ENCODE measurements around the gene SSX5.
"Not testable (repeated sequence)": the region's sequence is repeated elsewhere in the genome, so short reads cannot be mapped to it uniquely, and the experiment has no call there.

Gene SSX5

DNA sequence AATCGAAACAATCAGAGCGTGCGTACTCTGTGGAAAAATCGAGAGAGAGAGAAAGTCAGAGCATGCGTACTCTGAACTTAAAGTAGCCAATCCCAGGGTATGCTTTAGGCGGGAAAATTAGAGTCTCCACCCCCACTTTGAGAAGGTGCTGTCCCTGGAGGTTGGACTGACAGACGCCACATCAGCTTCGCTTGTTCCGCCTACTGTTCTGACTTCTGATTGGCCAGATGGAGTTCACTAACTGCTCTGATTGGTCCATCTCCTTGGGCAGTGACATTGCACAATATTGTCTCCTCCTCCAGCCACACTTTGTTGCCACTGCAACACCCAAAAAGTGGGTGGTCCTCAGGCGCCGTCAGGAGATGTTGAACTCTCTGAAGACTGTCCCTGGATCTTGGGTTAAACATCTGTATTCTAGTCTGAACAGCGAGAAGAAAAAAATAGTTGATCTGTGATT lies at the start of gene SSX5:
TSS of gene SSX5 (minus strand) at position 51 of the 457 bp plus-strand sequence. CDS start 1,437 bp downstream, outside the sequence.
- no peak for DNase-seq

- not testable (repeated sequence) for DNase-seq
Measured at GRCh38 chrX:48224196-48224595, 27.6 kb upstream of the SSX5 start.

- DNase-seq: not testable (repeated sequence)
Measured at GRCh38 chrX:48214341-48214740, 17.7 kb upstream of the SSX5 start.

- DNase-seq: not testable (repeated sequence)
Measured at GRCh38 chrX:48190024-48190423, 6.6 kb downstream of the SSX5 start.

GRCh38 chrX:48181882-48182281 lies 14.7 kb downstream of the SSX5 start:
- DNase-seq: not testable (repeated sequence)

DNA sequence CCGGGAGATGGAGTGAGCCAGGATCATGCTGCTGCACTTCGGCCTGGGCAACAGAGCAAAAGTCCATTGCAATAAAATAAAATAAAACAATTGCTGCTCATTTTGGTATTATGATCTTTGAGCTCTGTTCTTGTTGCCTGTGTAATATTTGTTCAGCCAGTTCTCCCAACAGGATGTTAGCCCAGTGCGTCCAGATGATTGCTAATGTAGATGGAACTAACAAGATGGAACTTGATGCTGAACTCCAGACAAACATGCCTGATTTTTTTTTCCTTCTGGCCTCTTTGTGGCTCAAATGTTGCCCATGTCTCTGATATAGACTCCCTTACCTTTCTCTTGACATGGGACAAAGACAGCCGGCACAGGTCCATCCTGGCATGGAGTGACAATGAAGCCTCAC lies 15.8 kb downstream of the SSX5 start:
- DNase-seq: no peak

- no peak for DNase-seq
Measured at GRCh38 chrX:48179691-48180090, 16.9 kb downstream of the SSX5 start.

GRCh38 chrX:48166322-48166721 lies 30.3 kb downstream of the SSX5 start:
- DNase-seq: not testable (repeated sequence)

- no peak for DNase-seq
Measured at GRCh38 chrX:48165241-48165640, 31.4 kb downstream of the SSX5 start.

DNA sequence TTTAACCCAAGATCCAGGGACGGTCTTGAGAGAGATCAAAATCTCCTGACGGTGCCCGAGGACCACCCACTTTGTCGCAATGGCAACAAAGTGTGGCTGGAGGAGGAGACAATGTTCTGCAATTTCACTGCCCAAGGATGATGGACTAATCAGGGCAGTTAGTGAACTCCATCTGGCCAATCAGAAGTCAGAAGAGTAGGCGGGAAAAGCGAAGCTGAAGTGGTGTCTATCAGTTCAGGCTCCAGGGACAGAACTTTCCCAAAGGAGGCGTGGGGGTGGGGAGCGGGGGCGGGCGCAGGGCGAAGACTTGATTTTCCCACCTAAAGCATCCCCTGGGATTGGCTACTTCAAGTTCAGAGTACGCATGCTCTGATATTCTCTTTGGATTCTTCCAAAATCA lies 40.6 kb downstream of the SSX5 start:
- DNase-seq: no peak

DNA sequence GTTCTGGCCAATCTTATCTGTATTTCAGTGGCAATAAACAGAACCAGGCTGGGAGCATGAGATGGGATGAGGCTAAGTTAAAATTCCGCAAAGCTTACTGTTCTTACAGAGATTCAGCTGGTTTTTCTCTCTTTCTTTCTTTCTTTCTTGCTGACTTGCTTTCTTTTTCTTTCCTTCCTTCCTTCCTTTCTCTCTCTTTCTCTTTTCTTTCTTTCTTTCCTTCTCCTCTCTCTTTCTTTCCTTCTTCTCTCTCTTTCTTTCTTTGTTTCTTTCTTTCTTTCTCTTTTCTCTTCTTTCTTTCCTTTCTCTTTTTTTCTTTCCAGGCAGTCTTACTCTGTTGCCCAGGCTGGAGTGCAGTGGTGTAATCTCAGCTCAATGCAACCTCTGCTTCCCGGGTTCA lies 41.8 kb downstream of the SSX5 start:
- DNase-seq: no peak

- no peak for DNase-seq
Measured at GRCh38 chrX:48153769-48154168, 42.8 kb downstream of the SSX5 start.

- DNase-seq: not testable (repeated sequence)
Measured at GRCh38 chrX:48142697-48143096, 53.9 kb downstream of the SSX5 start.

- not testable (repeated sequence) for DNase-seq
Measured at GRCh38 chrX:48141810-48142508, 54.6 kb downstream of the SSX5 start.

GRCh38 chrX:48139076-48139475 lies 57.5 kb downstream of the SSX5 start:
- DNase-seq: not testable (repeated sequence)

Measured in NCI-H2081 treated with DMSO at 0.1 percent for 48 hours (cell line).